H1 (cell line): Measurements from ENCODE around the gene C21orf58. TPM values are rescaled to one million over a fixed set of nuclear protein-coding genes. Genes with fewer than 3 reads are reported as not detected.

Source experiments
- CTCF ChIA-PET: fragments of 300-600 bp; sonication (Branson Sonifier 250); formaldehyde crosslinking; loops from one replicate; lab custom pipeline; 2021; ENCODE audit not compliant: partially characterized antibody; lab: Charles Lee
- POLR2A ChIA-PET: fragments of 300-600 bp; sonication (Branson Sonifier 250); formaldehyde crosslinking; loops from one replicate; lab custom pipeline; 2021; ENCODE audit warnings: inconsistent platforms; ENCODE audit not compliant: partially characterized antibody; lab: Charles Lee
- DNase-seq, 2 experiments: peaks; one replicate each; pipeline versions ENCODE4 v3.0.0 to v3.0.0-alpha.2; 2010 to 2022; ENCODE audit warnings: low spot score in 2 of 2, low read depth in 1 of 2, mixed read lengths in 1 of 2
- FAIRE-seq: peaks from 2 replicates; lab custom pipeline; 2011; peaks lifted over from hg19 to GRCh38; lab: Jason Lieb, UNC
- H2AFZ ChIP-seq: 2 replicates; pipeline ENCODE4 v1.8.1; 2012; ENCODE audit warnings: low read length, inconsistent platforms
- H2AK5ac ChIP-seq: 2 replicates; pipeline ENCODE4 v1.6.1; 2013; ENCODE audit warnings: low read depth, low read length
- H2BK120ac ChIP-seq: replicated peaks from 2 replicates; pipeline ENCODE3; 2013; ENCODE audit warnings: low read depth, low read length, inconsistent platforms
- H2BK12ac ChIP-seq: 2 replicates; pipeline ENCODE4 v1.6.1; 2013; ENCODE audit warnings: low read depth, low read length
- H2BK15ac ChIP-seq: 2 replicates; pipeline ENCODE4 v1.6.1; 2013; ENCODE audit warnings: low read length
- H2BK20ac ChIP-seq: 2 replicates; pipeline ENCODE4 v1.6.1; 2013; ENCODE audit warnings: low read length
- H2BK5ac ChIP-seq: 2 replicates; pipeline ENCODE4 v1.6.1; 2013; ENCODE audit warnings: low read depth, low read length
- H3K14ac ChIP-seq: 2 replicates; pipeline ENCODE4 v1.6.1; 2013; ENCODE audit warnings: inconsistent platforms; ENCODE audit not compliant: insufficient read length
- H3K18ac ChIP-seq: 2 replicates; pipeline ENCODE4 v1.6.1; 2013; ENCODE audit warnings: low read length; ENCODE audit errors: extremely low read depth
- H3K23ac ChIP-seq: 2 replicates; pipeline ENCODE4 v1.6.1; 2013; ENCODE audit warnings: inconsistent platforms; ENCODE audit not compliant: insufficient read length
- H3K23me2 ChIP-seq: 2 replicates; pipeline ENCODE4 v1.6.1; 2013; ENCODE audit warnings: low read depth, low read length
- H3K27ac ChIP-seq: 2 replicates; pipeline ENCODE4 v1.6.1; 2011; ENCODE audit warnings: low read depth, low read length, inconsistent platforms
- H3K27me3 ChIP-seq, 4 experiments: replicated peaks in 1 of 4; 1 replicate in 1 of 4; 2 replicates in 3 of 4; pipeline versions ENCODE4 v1.6.1 to v1.8.1; 2011 to 2013; ENCODE audit warnings: low read length in 3 of 4, mild to moderate bottlenecking in 3 of 4, inconsistent platforms in 2 of 4, mixed read lengths in 2 of 4, moderate library complexity in 1 of 4; ENCODE audit not compliant: control insufficient read depth in 3 of 4, insufficient read depth in 3 of 4; ENCODE audit errors: extremely low read depth in 1 of 4
- H3K36me3 ChIP-seq, 4 experiments: 2 replicates each; pipeline versions ENCODE4 v1.6.1 to v1.8.1; 2011 to 2013; ENCODE audit warnings: mild to moderate bottlenecking in 4 of 4, low read length in 3 of 4, moderate library complexity in 2 of 4, control low read depth in 1 of 4, inconsistent platforms in 1 of 4; ENCODE audit not compliant: insufficient read depth in 4 of 4, control insufficient read depth in 2 of 4
- H3K4ac ChIP-seq: replicated peaks from 2 replicates; pipeline ENCODE3; 2013; ENCODE audit warnings: low read length, low read depth, mixed read lengths, inconsistent platforms; ENCODE audit not compliant: insufficient read length
- H3K4me1 ChIP-seq, 4 experiments: replicated peaks in 1 of 4; 1 replicate in 1 of 4; 2 replicates in 3 of 4; pipeline versions ENCODE4 v1.6.1 to v1.8.1; 2011 to 2013; ENCODE audit warnings: low read length in 3 of 4, inconsistent platforms in 2 of 4, mixed read lengths in 1 of 4; ENCODE audit not compliant: insufficient read depth in 4 of 4, control insufficient read depth in 3 of 4
- H3K4me2 ChIP-seq, 2 experiments: 2 replicates each; pipeline versions ENCODE4 v1.6.1 to v1.8.1; 2011 to 2013; ENCODE audit warnings: low read depth in 2 of 2, low read length in 2 of 2, control low read depth in 1 of 2, inconsistent platforms in 1 of 2, mild to moderate bottlenecking in 1 of 2; ENCODE audit not compliant: insufficient read depth in 1 of 2
- H3K4me3 ChIP-seq, 4 experiments: fragments of 200-600, 300-600 bp in 1 of 4; sonication (generic), shearing (Covaris generic), sonication (Bioruptor Twin) in 1 of 4; 2 replicates each; pipeline versions ENCODE4 v1.5.1 to v1.8.1; 2011 to 2016; ENCODE audit warnings: low read length in 4 of 4, low read depth in 3 of 4, control low read depth in 2 of 4, inconsistent platforms in 2 of 4, mild to moderate bottlenecking in 2 of 4, mixed read lengths in 1 of 4, moderate library complexity in 1 of 4; ENCODE audit not compliant: insufficient read depth in 2 of 4; ENCODE audit errors: extremely low read depth in 1 of 4
- H3K56ac ChIP-seq: replicated peaks from 2 replicates; pipeline ENCODE3; 2013; ENCODE audit warnings: low read depth, mild to moderate bottlenecking, mixed read lengths, low read length, inconsistent platforms; ENCODE audit not compliant: insufficient read length
- H3K79me1 ChIP-seq: 2 replicates; pipeline ENCODE4 v1.6.1; 2013; ENCODE audit warnings: low read depth, low read length, control low read depth
- H3K79me2 ChIP-seq, 2 experiments: 2 replicates each; pipeline versions ENCODE4 v1.6.1 to v1.8.1; 2012 to 2013; ENCODE audit warnings: low read length in 2 of 2, mild to moderate bottlenecking in 2 of 2, inconsistent platforms in 1 of 2; ENCODE audit not compliant: insufficient read depth in 2 of 2, control insufficient read depth in 1 of 2
- H3K9ac ChIP-seq, 4 experiments: replicated peaks in 1 of 4; 1 replicate in 1 of 4; 2 replicates in 3 of 4; pipeline versions ENCODE4 v1.6.1 to v1.8.1; 2011 to 2013; ENCODE audit warnings: low read depth in 3 of 4, low read length in 3 of 4, control low read depth in 2 of 4, mild to moderate bottlenecking in 2 of 4, moderate library complexity in 2 of 4, inconsistent platforms in 1 of 4; ENCODE audit errors: extremely low read depth in 1 of 4
- H3K9me3 ChIP-seq, 2 experiments: 2 replicates each; pipeline versions ENCODE4 v1.6.1 to v1.8.1; 2012 to 2013; ENCODE audit warnings: mild to moderate bottlenecking in 2 of 2, moderate library complexity in 2 of 2, control low read depth in 1 of 2, inconsistent platforms in 1 of 2, low read depth in 1 of 2, low read length in 1 of 2, mixed read lengths in 1 of 2; ENCODE audit not compliant: insufficient read depth in 2 of 2
- H4K20me1 ChIP-seq, 2 experiments: replicated peaks in 1 of 2; 2 replicates each; pipeline versions ENCODE3 to v1.8.1; 2011 to 2013; ENCODE audit warnings: inconsistent platforms in 2 of 2, low read length in 2 of 2, mild to moderate bottlenecking in 1 of 2; ENCODE audit not compliant: insufficient read depth in 2 of 2, control insufficient read depth in 1 of 2
- H4K5ac ChIP-seq: 2 replicates; pipeline ENCODE4 v1.6.1; 2013; ENCODE audit warnings: low read length, low read depth, mixed read lengths, inconsistent platforms; ENCODE audit not compliant: insufficient read length
- H4K8ac ChIP-seq: 2 replicates; pipeline ENCODE4 v1.8.0; 2013; ENCODE audit warnings: mild to moderate bottlenecking, moderate library complexity, low read length, inconsistent platforms; ENCODE audit not compliant: insufficient read depth; ENCODE audit errors: extremely low read depth
- H4K91ac ChIP-seq: replicated peaks from 2 replicates; pipeline ENCODE3; 2013; ENCODE audit warnings: low read length, mixed read lengths, inconsistent platforms; ENCODE audit not compliant: insufficient read length
- BCL11A ChIP-seq, 2 experiments: IDR thresholded peaks; one replicate each; pipeline ENCODE4 v1.6.1; 2011; ENCODE audit warnings: low read depth in 2 of 2, low read length in 2 of 2, mild to moderate bottlenecking in 2 of 2
- CREB1 ChIP-seq: IDR thresholded peaks from 2 replicates; pipeline ENCODE4 v1.6.1; 2012; ENCODE audit warnings: inconsistent platforms
- EP300 ChIP-seq, 2 experiments: IDR thresholded peaks; 1 replicate in 1 of 2; 2 replicates in 1 of 2; pipeline ENCODE4 v1.6.1; 2011 to 2012; ENCODE audit warnings: low read depth in 2 of 2, low read length in 2 of 2, mild to moderate bottlenecking in 2 of 2, borderline replicate concordance in 1 of 2, inconsistent platforms in 1 of 2, moderate library complexity in 1 of 2
- FOSL1 ChIP-seq: IDR thresholded peaks from 2 replicates; pipeline ENCODE4 v1.6.1; 2011; ENCODE audit warnings: mild to moderate bottlenecking, low read depth, low read length, moderate library complexity; ENCODE audit not compliant: insufficient read depth
- GTF2F1 ChIP-seq: IDR thresholded peaks from 2 replicates; pipeline ENCODE4 v1.6.1; 2012; ENCODE audit warnings: low read depth, low read length, improper control_type of control experiment, borderline replicate concordance
- KDM1A ChIP-seq: fragments of 200-600, 300-600 bp; sonication (generic); IDR thresholded peaks from 2 replicates; pipeline ENCODE4 v1.7.1; 2016; ENCODE audit warnings: mild to moderate bottlenecking, low read length, borderline replicate concordance
- MAFK ChIP-seq: IDR thresholded peaks from 2 replicates; pipeline ENCODE4 v1.6.1; 2012; ENCODE audit warnings: low read depth, mild to moderate bottlenecking, improper control_type of control experiment, low read length
- RFX5 ChIP-seq: IDR thresholded peaks from 2 replicates; pipeline ENCODE4 v1.6.1; 2011; ENCODE audit warnings: low read depth, low read length, improper control_type of control experiment, borderline replicate concordance
- SIX5 ChIP-seq: IDR thresholded peaks from 2 replicates; pipeline ENCODE4 v1.6.1; 2011; ENCODE audit warnings: mild to moderate bottlenecking, low read depth, low read length
- SP1 ChIP-seq: IDR thresholded peaks from 2 replicates; pipeline ENCODE4 v1.6.1; 2011; ENCODE audit warnings: low read depth, low read length
- SRF ChIP-seq: IDR thresholded peaks from 2 replicates; pipeline ENCODE4 v1.6.1; 2011; ENCODE audit warnings: mild to moderate bottlenecking, low read depth, low read length, moderate library complexity
- TCF12 ChIP-seq: IDR thresholded peaks from 2 replicates; pipeline ENCODE4 v1.6.1; 2011; ENCODE audit warnings: low read depth, mild to moderate bottlenecking, low read length
- ZNF274 ChIP-seq: IDR thresholded peaks from 2 replicates; pipeline ENCODE4 v1.7.0; 2012; ENCODE audit warnings: low read length, borderline replicate concordance; ENCODE audit errors: extremely low read depth
- WGBS, 2 experiments: shearing (Covaris generic) in 1 of 2; methylation state at CpG; one replicate each; pipeline versions ENCODE4 v1.1.6 to v1.1.7; 2013 to 2015; ENCODE audit warnings: low lambda C conversion rate in 2 of 2, mixed read lengths in 2 of 2, inconsistent platforms in 1 of 2, low coverage in 1 of 2, missing lambda C conversion rate in 1 of 2; ENCODE audit not compliant: insufficient replicate concordance in 2 of 2, insufficient coverage in 1 of 2, insufficient read length in 1 of 2; ENCODE audit errors: extremely low coverage in 1 of 2, missing lambda C conversion rate in 1 of 2; 5-methylcytosine and 5-hydroxymethylcytosine counted together
- polyA plus RNA-seq, 7 experiments: library from polyadenylated mRNA; depleted of rRNA in 3 of 7; stranded (reverse) in 5 of 7; unstranded in 2 of 7; fragments of >200 nt in 5 of 7; fragments of 200-250 nt in 2 of 7; gene quantifications; 1 replicate in 5 of 7; 2 replicates in 1 of 7; 4 replicates in 1 of 7; pipeline versions ENCODE4 v1.2.1 to v1.2.3, GENCODE V29; 2011 to 2013; ENCODE audit warnings: missing spikeins in 2 of 7, mixed read lengths in 2 of 7
- total RNA-seq: library from RNA; stranded (reverse); fragmentation: NEBNext Ultra II Directional; extraction: Animal tissue kit (Norgen Biotek cat#: 25700); gene quantifications from 2 replicates; pipeline ENCODE4 v1.2.1, GENCODE V29; 2021
- TF ChIP-seq, protein P1 (sequence below): IDR thresholded peaks from 2 replicates; pipeline ENCODE4 v1.6.1; 2012; ENCODE audit warnings: inconsistent platforms

The C21orf58 gene
- total and polyA plus RNA-seq, 2 of the 8 experiments (the other 6 are each of a cell fraction or from before 2014, with no cell fraction given): 13.8 to 26.1 TPM

DNA sequence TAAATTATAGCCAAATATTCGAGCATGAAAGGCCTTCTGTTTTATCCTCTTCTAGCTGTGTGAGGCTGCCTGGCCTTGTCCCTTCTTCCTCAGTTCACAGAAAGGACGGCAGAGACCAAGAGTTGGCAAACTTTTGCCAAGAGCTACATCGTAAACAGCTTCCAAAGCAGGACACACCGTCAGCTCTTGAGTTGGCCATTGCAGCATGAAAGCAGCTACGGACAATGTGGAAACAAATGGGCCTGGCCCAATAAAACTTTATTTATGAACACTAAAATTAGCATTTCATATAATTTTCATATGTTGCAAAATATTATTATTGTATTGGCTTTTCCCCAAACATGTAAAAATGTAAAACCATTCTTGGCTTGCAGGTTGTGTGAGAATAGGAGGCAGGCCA is 10.7 kb downstream of the C21orf58 start:
- no peak for FAIRE-seq
- TF ChIP-seq GTF2F1: no peak
- TF ChIP-seq EP300 (IDR thresholded peaks at IDR 0.05; ENCODE audit: borderline replicate concordance in 1 of 2, low read depth in 2 of 2, low read length in 2 of 2): no peak
- no peak for TF ChIP-seq FOSL1
- no peak for TF ChIP-seq ZNF274
- no peak for TF ChIP-seq SIX5
- TF ChIP-seq, protein P1, sequence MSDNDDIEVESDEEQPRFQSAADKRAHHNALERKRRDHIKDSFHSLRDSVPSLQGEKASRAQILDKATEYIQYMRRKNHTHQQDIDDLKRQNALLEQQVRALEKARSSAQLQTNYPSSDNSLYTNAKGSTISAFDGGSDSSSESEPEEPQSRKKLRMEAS: no peak
- TF ChIP-seq RFX5: no peak
- TF ChIP-seq CREB1: no peak
- no peak for TF ChIP-seq BCL11A (IDR thresholded peaks at IDR 0.05; ENCODE audit: low read depth in 2 of 2, low read length in 2 of 2)
- no peak for TF ChIP-seq KDM1A
- no peak for TF ChIP-seq TCF12
- TF ChIP-seq SRF: no peak
- no peak for TF ChIP-seq MAFK
- no peak for TF ChIP-seq SP1
- Histone ChIP-seq H4K20me1 (peaks cover 0 to 12% of the 10 kb centered on the region in 2 experiments), H3K14ac (no peak overlapping the region), H2AFZ (no peak overlapping the region), H3K4ac (no peak overlapping the region), H3K79me2 (no peaks in the 10 kb centered on the region), H2BK5ac (no peak overlapping the region), H3K4me2 (no peak overlapping the region), H3K9ac (no peak overlapping the region), H4K8ac (no peak overlapping the region), H2AK5ac (no peak overlapping the region), H2BK15ac (no peak overlapping the region), H4K91ac (no peak overlapping the region), H3K27me3 (no peaks in the 10 kb centered on the region), H3K36me3 (peaks cover 0 to 26% (median 14%) of the 10 kb centered on the region in 4 experiments; a peak in 5 of 8 replicates), H3K23ac (no peak overlapping the region), H3K4me3 (no peak overlapping the region), H3K18ac (no peak overlapping the region), H3K4me1 (peaks cover 0 to 6% (median 3%) of the 10 kb centered on the region in 4 experiments; a peak in 4 of 7 replicates), H3K9me3 (no peaks in the 10 kb centered on the region), H3K27ac (no peak overlapping the region), H2BK12ac (no peak overlapping the region), H3K56ac (no peak overlapping the region), H3K79me1 (no peaks in the 10 kb centered on the region; the same call in 1 of the 2 replicates), H3K23me2 (peaks cover 6% of the 10 kb centered on the region; the same call in 1 of the 2 replicates), H2BK120ac (no peak overlapping the region), H2BK20ac (no peak overlapping the region), H4K5ac (no peak overlapping the region)
- WGBS, 2 experiments: 91% methylated on average over 5 of the region's 5 CpGs; no CpG with 5 or more reads in 1 of the 2 experiments
- ChIA-PET CTCF (interaction anchor here (0.7 to 0.8 kb wide), 2 partner anchors 10 to 32 kb away, joined by 3 read pairs; partner anchors contain the start of gene C21orf58), POLR2A (interaction anchor here (3.0 to 3.2 kb wide), 2 partner anchors 9 to 13 kb away, joined by 15 to 24 read pairs; partner anchors contain the start of gene C21orf58)
- DNase-seq: no peak
